ENCODE results near the gene MAGEB2.
"Not testable (repeated sequence)": the region's sequence is repeated elsewhere in the genome, so short reads cannot be mapped to it uniquely, and the experiment has no call there.

Gene MAGEB2, protein sequence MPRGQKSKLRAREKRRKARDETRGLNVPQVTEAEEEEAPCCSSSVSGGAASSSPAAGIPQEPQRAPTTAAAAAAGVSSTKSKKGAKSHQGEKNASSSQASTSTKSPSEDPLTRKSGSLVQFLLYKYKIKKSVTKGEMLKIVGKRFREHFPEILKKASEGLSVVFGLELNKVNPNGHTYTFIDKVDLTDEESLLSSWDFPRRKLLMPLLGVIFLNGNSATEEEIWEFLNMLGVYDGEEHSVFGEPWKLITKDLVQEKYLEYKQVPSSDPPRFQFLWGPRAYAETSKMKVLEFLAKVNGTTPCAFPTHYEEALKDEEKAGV

DNA sequence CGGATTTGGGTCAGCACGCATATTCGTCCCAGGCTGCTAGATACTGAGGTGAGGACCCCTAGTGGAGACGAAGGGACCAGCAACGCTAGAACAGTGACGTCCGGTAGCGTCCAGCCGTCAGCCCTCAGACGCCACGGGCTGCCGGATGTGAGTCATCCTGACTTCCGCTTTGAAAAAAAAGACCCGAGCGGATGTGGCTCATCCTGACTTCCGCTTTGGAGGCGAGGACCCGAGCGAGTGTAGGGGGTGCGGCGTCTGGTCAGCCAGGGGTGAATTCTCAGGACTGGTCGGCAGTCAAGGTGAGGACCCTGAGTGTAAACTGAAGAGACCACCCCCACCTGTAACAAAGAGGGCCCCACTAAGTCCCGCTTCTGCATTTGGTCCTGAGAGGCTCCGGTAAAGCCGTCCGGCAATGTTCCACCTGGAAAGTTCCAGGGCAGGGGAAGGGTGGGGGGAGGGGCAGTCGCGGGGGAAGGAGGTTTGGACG is at the start of gene MAGEB2:
Gene MAGEB2, plus strand, starts transcription at position 207 of the 487 bp plus-strand sequence. CDS start 3,018 bp downstream, outside the sequence.
- no peak for DNase-seq

DNA sequence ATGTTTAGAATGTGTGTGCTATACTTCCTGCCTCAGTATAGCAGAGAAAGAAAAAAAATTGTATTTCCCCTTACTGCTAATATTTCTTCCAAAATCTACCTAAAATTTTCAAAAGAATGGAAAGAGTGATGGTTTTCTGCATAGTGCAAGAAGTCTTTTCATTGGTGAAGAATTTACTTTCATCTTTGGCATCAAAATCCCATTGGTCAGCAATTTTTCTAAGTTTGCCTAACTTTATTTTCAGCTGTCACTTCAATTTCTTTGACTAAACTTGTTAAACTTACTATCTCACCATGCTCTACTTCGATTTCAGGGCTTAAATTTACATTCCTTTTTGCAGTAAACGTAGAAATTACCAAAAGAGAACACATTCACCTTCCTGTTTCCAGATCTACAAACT is 44.5 kb upstream of the MAGEB2 start:
- no peak for DNase-seq

DNA sequence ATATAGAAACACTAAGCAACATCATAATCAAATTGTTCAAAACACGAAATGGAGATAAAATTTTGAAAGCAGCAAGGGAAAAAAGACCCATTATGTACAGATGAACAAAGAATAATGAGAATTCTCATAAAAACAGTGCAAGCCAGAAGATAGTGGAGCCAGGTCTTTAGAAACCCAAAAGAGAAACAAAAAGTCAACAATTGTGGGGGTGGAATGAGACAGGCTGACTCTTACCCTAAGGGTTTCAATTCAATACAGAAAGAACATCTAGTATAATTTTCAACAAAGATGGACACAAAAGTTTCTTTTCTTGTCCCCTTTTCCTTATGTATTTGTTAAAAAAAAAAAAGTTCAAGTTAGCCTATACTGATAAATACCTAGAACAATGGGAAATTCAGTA is 34.0 kb upstream of the MAGEB2 start:
- no peak for DNase-seq

DNA sequence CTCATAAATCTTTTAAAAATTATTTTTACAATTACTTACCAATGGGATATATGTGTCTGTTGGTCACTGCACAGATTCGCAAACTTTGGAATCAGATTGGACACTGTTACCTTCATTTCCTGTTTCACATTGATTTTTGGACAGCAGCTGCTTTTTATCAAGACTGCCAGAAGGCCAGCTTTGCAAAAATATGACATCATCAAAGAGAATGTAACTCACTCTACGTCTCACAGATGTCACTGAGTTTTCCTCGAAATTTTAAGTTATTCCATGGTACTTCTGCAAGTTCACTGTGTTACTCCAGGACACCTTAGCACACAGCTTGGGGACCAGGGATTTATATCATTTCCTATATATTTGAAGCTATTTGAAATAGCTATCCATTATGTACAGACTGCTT is 31.8 kb upstream of the MAGEB2 start:
- no peak for DNase-seq

GRCh38 chrX:30190426-30190825 is 24.9 kb upstream of the MAGEB2 start:
- DNase-seq, result no peak

DNA sequence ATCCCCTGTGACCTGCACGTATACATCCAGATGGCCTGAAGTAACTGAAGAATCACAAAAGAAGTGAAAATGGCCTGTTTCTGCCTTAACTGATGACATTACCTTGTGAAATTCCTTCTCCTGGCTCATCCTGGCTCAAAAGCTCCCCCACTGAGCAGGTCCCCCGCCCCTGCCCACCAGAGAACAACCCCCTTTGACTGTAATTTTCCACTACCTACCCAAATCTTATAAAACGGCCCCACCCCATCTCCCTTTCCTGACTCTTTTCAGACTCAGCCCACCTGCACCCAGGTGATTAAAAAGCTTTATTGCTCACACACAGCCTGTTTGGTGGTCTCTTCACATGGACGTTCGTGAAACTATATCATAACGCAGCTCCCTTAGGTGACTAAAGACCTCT is 21.5 kb upstream of the MAGEB2 start:
- DNase-seq, result not testable (repeated sequence)

DNA sequence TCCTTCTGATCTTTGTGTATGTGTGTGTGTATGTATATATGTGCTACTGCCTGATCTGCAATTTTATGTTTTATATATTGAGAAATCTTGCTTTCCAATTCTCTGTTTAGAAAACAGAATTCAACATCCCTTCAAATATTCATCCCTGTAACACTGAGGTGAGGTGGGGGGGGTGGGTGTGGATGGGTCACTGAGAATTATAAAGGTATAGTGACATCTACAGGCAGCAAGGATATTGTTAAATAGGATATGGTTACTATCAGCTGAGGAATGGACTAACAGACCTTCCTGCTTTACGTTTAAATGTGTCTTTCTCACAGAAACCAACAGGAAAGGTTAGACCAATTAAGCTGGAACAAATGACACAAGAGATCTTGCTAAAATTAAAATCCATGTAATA is 19.0 kb upstream of the MAGEB2 start:
- peak; percentile 25 for DNase-seq

GRCh38 chrX:30212172-30212571 is 3.2 kb upstream of the MAGEB2 start:
- DNase-seq, result no peak

DNA sequence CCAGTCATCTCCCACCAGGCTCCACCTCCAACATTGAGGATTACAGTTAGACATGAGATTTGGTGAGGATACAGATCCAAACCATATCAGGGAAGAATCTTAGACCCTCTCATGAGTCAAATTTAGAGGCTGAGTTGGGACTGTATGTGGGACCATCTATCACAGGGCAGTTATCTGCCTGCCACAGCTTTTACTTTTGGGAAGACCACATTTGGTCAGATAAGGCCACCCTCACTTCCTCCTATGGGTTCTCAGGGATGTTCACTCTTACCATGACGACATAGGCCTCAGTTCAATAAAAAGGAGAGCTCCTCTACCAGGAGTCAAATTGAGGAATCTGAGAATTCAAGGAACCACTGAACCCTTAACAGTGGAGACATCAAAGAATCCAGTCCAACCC is 2.1 kb downstream of the MAGEB2 start:
- no peak for DNase-seq

GRCh38 chrX:30219372-30219771 is 4.0 kb downstream of the MAGEB2 start:
- DNase-seq, result peak; percentile 14

DNA sequence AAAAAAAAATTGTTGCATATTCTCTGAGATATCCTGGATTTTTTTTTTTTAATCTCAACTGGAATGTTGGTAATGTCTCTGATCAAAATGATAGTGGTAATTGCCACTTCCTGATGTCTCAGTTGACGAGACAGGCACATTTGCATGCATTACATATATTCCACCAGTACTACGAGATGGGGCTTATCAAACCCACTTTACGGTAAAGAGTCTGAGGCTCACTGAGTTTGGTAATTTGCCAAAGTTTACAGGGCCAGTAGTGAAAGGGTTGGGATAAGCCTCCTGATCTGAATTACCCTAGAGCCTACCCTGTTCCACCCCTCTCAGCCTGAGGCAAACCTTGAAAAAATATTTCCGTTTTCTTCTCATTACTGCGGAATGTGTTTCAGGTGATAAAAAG is 5.3 kb downstream of the MAGEB2 start:
- no peak for DNase-seq

DNA sequence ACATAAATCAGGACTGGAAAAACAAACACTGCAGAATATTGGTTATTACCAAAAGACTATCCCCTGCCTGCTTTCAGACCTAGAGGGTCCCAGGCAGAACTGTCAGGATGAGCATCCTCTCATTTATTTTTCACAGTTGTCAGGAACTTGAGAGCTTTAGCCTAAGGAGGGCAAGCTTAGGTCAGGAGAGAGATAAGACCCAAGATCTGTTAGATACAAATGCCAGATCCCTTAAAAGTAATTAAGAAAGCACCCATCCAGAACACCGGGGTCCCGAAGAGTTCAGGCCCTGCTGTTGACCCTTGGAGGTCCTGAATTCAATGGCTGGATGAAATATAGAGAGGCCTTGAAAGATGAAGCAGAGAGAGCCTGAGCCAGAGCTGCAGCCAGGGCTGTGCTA is 9.2 kb downstream of the MAGEB2 start:
- DNase-seq, result no peak

GRCh38 chrX:30228526-30228925 is 13.2 kb downstream of the MAGEB2 start:
- DNase-seq, result no peak

GRCh38 chrX:30230395-30230794 is 15.0 kb downstream of the MAGEB2 start, which contains the start of gene MAGEB3:
TSS of gene MAGEB3 (plus strand) at chrX:30230657. CDS start at chrX:30235925, 5,268 bp downstream.
- DNase-seq, result no peak

DNA sequence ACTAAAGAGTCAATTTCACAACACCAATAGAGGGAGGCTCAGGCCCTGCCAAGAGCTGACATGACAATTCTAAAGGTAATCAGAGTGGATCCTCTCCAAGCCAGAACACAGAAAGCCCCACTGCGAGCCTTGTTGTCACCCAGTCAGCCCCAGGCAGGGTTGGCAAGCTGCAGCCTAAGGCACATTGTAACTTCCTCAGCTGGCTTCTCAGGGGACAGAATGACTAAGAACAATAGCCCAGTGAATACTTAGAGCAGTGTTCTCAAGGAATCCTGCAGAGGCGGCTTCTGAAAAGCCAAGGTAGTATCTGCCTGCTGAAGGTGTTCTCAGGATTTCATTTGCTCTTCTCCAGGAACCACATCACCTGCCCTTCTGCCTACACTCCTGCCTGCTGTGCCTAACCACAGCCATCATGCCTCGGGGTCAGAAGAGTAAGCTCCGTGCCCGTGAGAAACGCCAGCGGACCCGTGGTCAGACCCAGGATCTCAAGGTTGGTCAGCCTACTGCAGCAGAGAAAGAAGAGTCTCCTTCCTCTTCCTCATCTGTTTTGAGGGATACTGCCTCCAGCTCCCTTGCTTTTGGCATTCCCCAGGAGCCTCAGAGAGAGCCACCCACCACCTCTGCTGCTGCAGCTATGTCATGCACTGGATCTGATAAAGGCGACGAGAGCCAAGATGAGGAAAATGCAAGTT is 26.5 kb downstream of the MAGEB2 start, which contains the start of gene MAGEB4:
Gene MAGEB4, plus strand, starts transcription at position 277 of the 692 bp plus-strand sequence. Its CDS starts 136 bp downstream, at position 413.
- DNase-seq, result no peak

DNA sequence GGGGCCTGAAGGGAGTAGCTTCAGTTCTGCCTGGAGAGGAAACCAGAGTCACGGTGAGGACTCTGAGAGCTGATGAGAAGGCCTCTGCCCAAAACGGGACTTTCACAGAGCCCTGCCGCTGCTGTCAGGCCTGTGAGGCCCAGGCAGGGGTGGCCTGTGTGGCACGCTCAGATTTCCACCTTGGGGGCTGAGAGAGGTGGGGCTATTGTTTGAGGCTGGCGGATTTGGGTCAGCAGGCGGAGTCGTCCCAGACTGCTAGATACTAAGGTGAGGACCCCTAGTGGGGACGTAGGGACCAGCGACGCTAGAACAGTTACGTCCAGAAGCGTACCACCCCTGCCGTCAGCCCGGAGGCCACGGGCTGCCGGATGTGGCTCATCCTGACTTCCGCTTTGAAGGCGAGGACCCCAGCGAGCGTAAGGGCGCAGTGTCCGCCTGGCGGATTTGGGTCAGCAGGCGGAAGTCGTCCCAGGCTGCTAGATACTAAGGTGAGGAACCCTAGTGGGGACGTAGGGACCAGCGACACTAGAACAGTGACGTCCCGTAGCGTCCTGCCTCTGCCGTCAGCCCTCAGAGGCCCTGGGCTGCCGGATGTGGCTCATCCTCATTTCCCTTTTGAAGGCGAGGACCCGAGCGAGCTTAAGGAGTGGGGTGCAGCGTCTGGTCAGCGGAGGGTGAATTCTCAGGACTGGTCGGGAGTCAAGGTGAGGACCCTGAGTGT is 31.6 kb downstream of the MAGEB2 start, which contains the start of gene MAGEB1:
Gene MAGEB1, plus strand, starts transcription at position 378 of the 721 bp plus-strand sequence. CDS start 3,348 bp downstream, outside the sequence.
- DNase-seq, result no peak

GRCh38 chrX:30248854-30249253 is 33.5 kb downstream of the MAGEB2 start:
- DNase-seq, result no peak

DNA sequence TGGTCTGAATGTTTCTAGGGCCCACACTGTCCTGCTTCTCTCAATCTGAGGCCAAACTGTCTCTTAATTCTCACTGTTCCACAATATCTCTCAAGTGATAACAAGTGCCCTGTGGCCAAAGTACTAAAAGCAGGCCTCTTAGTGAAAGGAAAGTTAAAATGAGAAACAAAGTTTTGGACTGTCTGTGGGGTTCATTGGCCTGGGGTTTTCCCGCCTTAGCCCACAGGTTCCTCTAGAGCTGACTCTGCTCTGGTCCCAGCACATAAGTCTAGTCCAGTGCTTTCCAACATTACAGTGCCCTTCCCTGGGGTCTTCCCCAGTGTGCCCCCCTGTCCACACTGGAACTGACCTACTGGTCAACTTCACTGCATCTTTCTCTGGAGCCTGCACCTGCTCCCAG is 37.9 kb downstream of the MAGEB2 start:
- no peak for DNase-seq

- DNase-seq, result no peak
Observed at GRCh38 chrX:30259927-30260326, 44.6 kb downstream of the MAGEB2 start.

GRCh38 chrX:30261012-30261411 is 45.6 kb downstream of the MAGEB2 start:
- DNase-seq, result no peak

DNA sequence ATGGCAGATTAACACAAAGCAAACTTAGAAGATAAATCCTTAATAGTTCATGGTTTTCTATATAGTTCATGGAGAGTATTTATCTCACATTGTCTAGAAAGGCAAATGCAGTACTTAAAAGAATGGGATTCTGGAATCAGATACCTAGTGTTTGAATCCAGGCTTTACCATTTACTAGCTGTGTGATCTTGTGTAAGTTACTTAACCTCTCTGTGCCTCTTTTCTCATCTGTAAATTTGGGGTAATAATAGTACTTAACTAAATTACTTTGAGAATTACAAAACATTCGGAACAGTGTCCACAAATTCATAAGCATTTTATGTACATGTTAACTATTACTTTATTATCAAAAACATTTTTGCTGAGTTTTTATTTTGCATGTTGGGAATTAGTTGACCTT is 47.4 kb downstream of the MAGEB2 start:
- no peak for DNase-seq
